A549 (cell line): ENCODE data around the gene ACADVL.

Source experiments
- CEBPB ChIP-seq, 2 experiments: fragments of >200 bp in 1 of 2; sonication (Bioruptor Twin) in 1 of 2; formaldehyde crosslinking in 1 of 2; IDR thresholded peaks; 2 replicates each; pipeline ENCODE4 v1.6.1; 2012 to 2016
- EHF ChIP-seq: fragments of 250-450 bp; sonication (Bioruptor Pico); IDR thresholded peaks from 2 replicates; pipeline ENCODE4 v1.5.0; 2020; ENCODE audit warnings: mild to moderate bottlenecking
- EP300 ChIP-seq, 2 experiments: fragments of >200 bp; sonication (Bioruptor Twin); formaldehyde crosslinking; IDR thresholded peaks; 2 replicates in 1 of 2; 3 replicates in 1 of 2; pipeline ENCODE4 v1.6.1; 2016 to 2017
- GATA3 ChIP-seq: IDR thresholded peaks from 2 replicates; pipeline ENCODE4 v1.6.1; 2012; ENCODE audit warnings: borderline replicate concordance
- HDAC2 ChIP-seq: fragments of 200-600 bp; sonication (generic); IDR thresholded peaks from 2 replicates; pipeline ENCODE4 v1.6.1; 2016
- JUN ChIP-seq, 2 experiments: fragments of >200 bp; sonication (Bioruptor Twin); formaldehyde crosslinking; IDR thresholded peaks; 2 replicates in 1 of 2; 3 replicates in 1 of 2; pipeline ENCODE4 v1.6.1; 2016 to 2017
- KDM1A ChIP-seq: fragments of 200-600 bp; sonication (generic); IDR thresholded peaks from 2 replicates; pipeline ENCODE4 v1.6.1; 2016; ENCODE audit warnings: low read depth, mild to moderate bottlenecking
- POLR2A ChIP-seq: IDR thresholded peaks from 2 replicates; pipeline ENCODE4 v1.6.1; 2012; ENCODE audit warnings: mild to moderate bottlenecking, low read length
- RCOR1 ChIP-seq: fragments of 150-350 bp; IDR thresholded peaks from 2 replicates; pipeline ENCODE4 v1.6.1; 2014; ENCODE audit warnings: antibody characterized with exemption, low read length, low read depth
- TF ChIP-seq, protein P1 (sequence below): fragments of >200 bp; sonication (Bioruptor Twin); formaldehyde crosslinking; IDR thresholded peaks from 3 replicates; pipeline ENCODE4 v1.5.1; 2016
- TF ChIP-seq, protein P2 (sequence below): IDR thresholded peaks from 2 replicates; pipeline ENCODE4 v1.6.1; 2012
- TF ChIP-seq, protein P3 (sequence below): fragments of 450-650 bp; IDR thresholded peaks from 2 replicates; pipeline ENCODE4 v1.6.1; 2014; ENCODE audit warnings: antibody characterized with exemption

DNA sequence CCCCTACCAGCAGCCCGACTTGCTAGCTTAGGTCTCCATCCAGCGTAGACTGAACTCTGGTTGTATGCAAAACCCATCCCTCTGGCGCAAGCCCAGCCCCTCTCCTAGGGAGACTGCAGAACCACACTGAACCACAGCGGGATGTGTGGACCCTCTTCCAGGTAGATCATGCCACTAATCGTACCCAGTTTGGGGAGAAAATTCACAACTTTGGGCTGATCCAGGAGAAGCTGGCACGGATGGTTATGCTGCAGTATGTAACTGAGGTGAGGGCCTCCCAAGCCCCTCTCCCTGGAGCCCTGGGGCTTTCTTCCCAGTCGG, 3.2 kb downstream of the ACADVL start:
- TF ChIP-seq, protein P1, sequence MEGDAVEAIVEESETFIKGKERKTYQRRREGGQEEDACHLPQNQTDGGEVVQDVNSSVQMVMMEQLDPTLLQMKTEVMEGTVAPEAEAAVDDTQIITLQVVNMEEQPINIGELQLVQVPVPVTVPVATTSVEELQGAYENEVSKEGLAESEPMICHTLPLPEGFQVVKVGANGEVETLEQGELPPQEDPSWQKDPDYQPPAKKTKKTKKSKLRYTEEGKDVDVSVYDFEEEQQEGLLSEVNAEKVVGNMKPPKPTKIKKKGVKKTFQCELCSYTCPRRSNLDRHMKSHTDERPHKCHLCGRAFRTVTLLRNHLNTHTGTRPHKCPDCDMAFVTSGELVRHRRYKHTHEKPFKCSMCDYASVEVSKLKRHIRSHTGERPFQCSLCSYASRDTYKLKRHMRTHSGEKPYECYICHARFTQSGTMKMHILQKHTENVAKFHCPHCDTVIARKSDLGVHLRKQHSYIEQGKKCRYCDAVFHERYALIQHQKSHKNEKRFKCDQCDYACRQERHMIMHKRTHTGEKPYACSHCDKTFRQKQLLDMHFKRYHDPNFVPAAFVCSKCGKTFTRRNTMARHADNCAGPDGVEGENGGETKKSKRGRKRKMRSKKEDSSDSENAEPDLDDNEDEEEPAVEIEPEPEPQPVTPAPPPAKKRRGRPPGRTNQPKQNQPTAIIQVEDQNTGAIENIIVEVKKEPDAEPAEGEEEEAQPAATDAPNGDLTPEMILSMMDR: no peak
- TF ChIP-seq POLR2A: peak; percentile 11; the same call in 1 of the 2 replicates
- TF ChIP-seq JUN (IDR thresholded peaks at IDR 0.05): 0 out of 5 replicates have a peak, but pooled peaks of 1 of the 2 experiments have one; percentile 1
- TF ChIP-seq, protein P2, sequence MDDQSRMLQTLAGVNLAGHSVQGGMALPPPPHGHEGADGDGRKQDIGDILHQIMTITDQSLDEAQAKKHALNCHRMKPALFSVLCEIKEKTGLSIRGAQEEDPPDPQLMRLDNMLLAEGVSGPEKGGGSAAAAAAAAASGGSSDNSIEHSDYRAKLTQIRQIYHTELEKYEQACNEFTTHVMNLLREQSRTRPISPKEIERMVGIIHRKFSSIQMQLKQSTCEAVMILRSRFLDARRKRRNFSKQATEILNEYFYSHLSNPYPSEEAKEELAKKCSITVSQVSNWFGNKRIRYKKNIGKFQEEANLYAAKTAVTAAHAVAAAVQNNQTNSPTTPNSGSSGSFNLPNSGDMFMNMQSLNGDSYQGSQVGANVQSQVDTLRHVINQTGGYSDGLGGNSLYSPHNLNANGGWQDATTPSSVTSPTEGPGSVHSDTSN: peak; percentile 47; the same call in 1 of the 2 replicates
- no peak for TF ChIP-seq CEBPB (IDR thresholded peaks at IDR 0.05)
- TF ChIP-seq, protein P3, sequence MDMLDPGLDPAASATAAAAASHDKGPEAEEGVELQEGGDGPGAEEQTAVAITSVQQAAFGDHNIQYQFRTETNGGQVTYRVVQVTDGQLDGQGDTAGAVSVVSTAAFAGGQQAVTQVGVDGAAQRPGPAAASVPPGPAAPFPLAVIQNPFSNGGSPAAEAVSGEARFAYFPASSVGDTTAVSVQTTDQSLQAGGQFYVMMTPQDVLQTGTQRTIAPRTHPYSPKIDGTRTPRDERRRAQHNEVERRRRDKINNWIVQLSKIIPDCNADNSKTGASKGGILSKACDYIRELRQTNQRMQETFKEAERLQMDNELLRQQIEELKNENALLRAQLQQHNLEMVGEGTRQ: no peak
- no peak for TF ChIP-seq RCOR1
- TF ChIP-seq HDAC2: no peak
- no peak for TF ChIP-seq KDM1A
- no peak for TF ChIP-seq EP300 (IDR thresholded peaks at IDR 0.05)
- TF ChIP-seq EHF (CRISPR knock-in tag): no peak
- no peak for TF ChIP-seq GATA3
